Stomach (tissue), 4 donors: ENCODE measurements around the gene SIK3.

Source experiments
- CTCF ChIP-seq, 7 experiments: fragments of 450-650 bp in 4 of 7; fragments of 200-600 bp in 3 of 7; sonication (generic) in 3 of 7; IDR thresholded peaks; one replicate each; pipeline ENCODE4 v1.5.1; 2016 to 2019; ENCODE audit warnings: antibody characterized with exemption in 7 of 7, control low read depth in 2 of 7, mild to moderate bottlenecking in 1 of 7
- EP300 ChIP-seq: sonication (generic); formaldehyde crosslinking; IDR thresholded peaks from one replicate; pipeline ENCODE4 v1.6.1; 2017; ENCODE audit warnings: antibody characterized with exemption
- POLR2A ChIP-seq, 4 donors: fragments of 450-650 bp; IDR thresholded peaks; one replicate each; pipeline ENCODE4 v1.6.1; 2016; ENCODE audit warnings: antibody characterized with exemption in 4 of 4, control low read depth in 2 of 4, mild to moderate bottlenecking in 1 of 4, moderate library complexity in 1 of 4
- POLR2AphosphoS5 ChIP-seq, 3 donors: sonication (generic); formaldehyde crosslinking; IDR thresholded peaks; one replicate each; pipeline ENCODE4 v1.6.1; 2016; ENCODE audit warnings: antibody characterized with exemption in 3 of 3

- no peak for TF ChIP-seq CTCF (IDR thresholded peaks at IDR 0.05)
- no peak for TF ChIP-seq POLR2A (IDR thresholded peaks at IDR 0.05)
- TF ChIP-seq POLR2AphosphoS5 (IDR thresholded peaks at IDR 0.05): no peak
- no peak for TF ChIP-seq EP300
These were observed 231.3 kb downstream of the SIK3 start for GRCh38 chr11:116866804-116867455.
